Neural crest cell (in vitro differentiated cells): Measurements from ENCODE around the gene PIGZ. TPM values are rescaled to one million over a fixed set of nuclear protein-coding genes. Genes with fewer than 3 reads are reported as not detected.

Experiments used
- DNase-seq: peaks from one replicate; pipeline ENCODE4 v3.0.0; 2021; ENCODE audit warnings: low read depth, mixed read lengths, low spot score
- H3K27ac Mint-ChIP-seq: one replicate; pipeline ENCODE4 v1.8.0; 2021; ENCODE audit warnings: mild to moderate bottlenecking, mixed read lengths; ENCODE audit not compliant: unreplicated experiment
- H3K27me3 Mint-ChIP-seq: 2 replicates; pipeline ENCODE4 v1.8.0; 2021; ENCODE audit warnings: low read depth, mild to moderate bottlenecking, mixed read lengths
- H3K36me3 Mint-ChIP-seq: 2 replicates; pipeline ENCODE4 v1.8.0; 2021; ENCODE audit warnings: low read depth, mild to moderate bottlenecking, mixed read lengths
- H3K4me1 Mint-ChIP-seq: 2 replicates; pipeline ENCODE4 v1.8.0; 2021; ENCODE audit warnings: mixed read lengths
- H3K4me3 Mint-ChIP-seq: one replicate; pipeline ENCODE4 v1.8.0; 2021; ENCODE audit warnings: mild to moderate bottlenecking, mixed read lengths
- H3K9me3 Mint-ChIP-seq: 2 replicates; pipeline ENCODE4 v1.8.0; 2021; ENCODE audit warnings: mixed read lengths
- total RNA-seq: library from RNA; stranded (reverse); gene quantifications from 2 replicates; pipeline ENCODE4 v1.2.1, GENCODE V29; 2021
- TF ChIP-seq, protein P1 (sequence below): fragments of 200-600 bp; sonication (generic); conservative IDR thresholded peaks from 2 replicates; pipeline ENCODE4 v1.5.0; 2021; ENCODE audit warnings: antibody characterized with exemption, mild to moderate bottlenecking

Gene PIGZ
- total RNA-seq, 1 donor from 2014 or later = 1.9 TPM

DNA sequence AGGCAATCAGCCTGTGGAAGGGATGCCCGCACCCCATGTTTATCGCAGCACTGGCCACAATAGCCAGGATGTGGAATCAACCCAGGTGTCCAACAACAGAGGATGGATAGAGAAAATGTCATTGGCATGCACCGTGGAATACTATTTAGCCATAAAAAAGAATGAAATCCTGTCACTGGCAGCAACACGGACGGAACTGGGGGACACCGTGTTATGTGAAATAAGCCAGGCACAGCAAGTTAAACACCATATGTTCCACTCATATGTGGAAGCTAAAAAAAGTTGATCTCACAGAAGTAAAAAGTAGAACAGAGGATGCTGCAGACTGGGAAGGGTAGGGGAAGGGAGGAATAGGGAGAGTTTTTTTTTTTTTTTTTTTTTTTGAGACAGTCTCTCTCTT, 45.4 kb upstream of the PIGZ start:
- Mint-ChIP-seq H3K4me1 (peaks cover 17% of the 10 kb centered on the region), H3K4me3 (no peak overlapping the region), H3K27ac (no peak overlapping the region), H3K9me3 (no peaks in the 10 kb centered on the region), H3K27me3 (no peaks in the 10 kb centered on the region), H3K36me3 (no peaks in the 10 kb centered on the region)
- TF ChIP-seq, protein P1, sequence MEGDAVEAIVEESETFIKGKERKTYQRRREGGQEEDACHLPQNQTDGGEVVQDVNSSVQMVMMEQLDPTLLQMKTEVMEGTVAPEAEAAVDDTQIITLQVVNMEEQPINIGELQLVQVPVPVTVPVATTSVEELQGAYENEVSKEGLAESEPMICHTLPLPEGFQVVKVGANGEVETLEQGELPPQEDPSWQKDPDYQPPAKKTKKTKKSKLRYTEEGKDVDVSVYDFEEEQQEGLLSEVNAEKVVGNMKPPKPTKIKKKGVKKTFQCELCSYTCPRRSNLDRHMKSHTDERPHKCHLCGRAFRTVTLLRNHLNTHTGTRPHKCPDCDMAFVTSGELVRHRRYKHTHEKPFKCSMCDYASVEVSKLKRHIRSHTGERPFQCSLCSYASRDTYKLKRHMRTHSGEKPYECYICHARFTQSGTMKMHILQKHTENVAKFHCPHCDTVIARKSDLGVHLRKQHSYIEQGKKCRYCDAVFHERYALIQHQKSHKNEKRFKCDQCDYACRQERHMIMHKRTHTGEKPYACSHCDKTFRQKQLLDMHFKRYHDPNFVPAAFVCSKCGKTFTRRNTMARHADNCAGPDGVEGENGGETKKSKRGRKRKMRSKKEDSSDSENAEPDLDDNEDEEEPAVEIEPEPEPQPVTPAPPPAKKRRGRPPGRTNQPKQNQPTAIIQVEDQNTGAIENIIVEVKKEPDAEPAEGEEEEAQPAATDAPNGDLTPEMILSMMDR = no peak
- no peak for DNase-seq

DNA sequence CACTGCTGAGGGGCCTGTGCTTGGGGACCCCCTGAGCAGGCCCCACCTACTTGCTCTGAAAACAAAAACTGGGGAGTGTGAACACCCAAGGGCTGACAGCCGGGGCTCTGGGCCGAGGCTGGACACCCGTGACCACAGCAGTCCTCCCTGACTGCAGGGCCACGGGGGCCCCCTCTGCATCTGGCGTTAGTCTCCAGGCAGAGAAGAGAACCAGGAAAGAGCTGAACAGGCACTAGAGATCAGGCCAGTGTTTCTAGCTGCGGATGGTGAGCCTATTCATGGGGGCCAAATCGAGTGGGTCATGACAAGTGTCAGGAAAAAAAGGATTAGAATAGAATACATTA, 43.9 kb upstream of the PIGZ start:
- no peak overlapping the region for H3K4me3 Mint-ChIP-seq
- H3K36me3 Mint-ChIP-seq = no peaks in the 10 kb centered on the region
- DNase-seq = no peak
- H3K4me1 Mint-ChIP-seq = peaks cover 11% of the 10 kb centered on the region
- H3K27ac Mint-ChIP-seq = no peak overlapping the region
- TF ChIP-seq, protein P1 = no peak
- no peaks in the 10 kb centered on the region for H3K9me3 Mint-ChIP-seq
- H3K27me3 Mint-ChIP-seq = no peaks in the 10 kb centered on the region

DNA sequence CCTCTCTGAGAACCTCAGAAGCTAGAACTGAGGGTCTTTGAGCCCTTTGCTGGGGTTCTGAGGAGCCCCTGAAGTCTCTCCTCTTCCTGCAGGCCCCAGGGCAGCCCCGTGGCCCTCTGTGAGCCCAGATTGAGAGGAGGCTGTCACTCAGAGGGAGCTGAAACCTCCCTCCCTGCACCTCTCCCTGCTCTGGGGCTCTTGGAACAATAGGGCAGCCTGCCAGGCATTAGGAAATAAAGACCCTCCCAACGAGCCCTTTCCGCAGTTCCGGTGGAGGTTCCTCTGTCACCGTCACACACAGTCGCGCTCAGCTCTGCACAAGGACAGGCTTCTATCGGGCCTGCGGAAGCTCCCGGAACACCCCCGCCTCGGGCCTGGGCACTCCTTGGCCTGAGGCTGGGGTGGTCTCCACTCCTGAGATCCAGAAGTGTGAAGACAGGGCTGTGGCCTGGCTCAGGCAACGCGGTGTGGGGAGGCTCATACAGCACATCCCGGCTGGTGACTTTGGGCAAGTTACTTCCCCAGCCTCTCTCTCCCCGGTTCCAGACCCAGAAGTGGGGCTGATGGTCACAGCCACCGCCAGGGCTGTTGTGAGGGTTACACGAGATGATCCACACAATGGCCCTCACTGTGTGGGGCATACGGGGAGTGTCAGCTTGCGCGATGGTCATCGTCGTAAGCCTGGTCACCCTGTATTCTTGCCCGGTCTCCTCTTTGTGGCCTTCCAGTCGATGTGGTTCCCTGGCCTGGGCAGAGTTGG, 43.3 kb upstream of the PIGZ start:
- Mint-ChIP-seq H3K9me3 (no peaks in the 10 kb centered on the region), H3K4me3 (no peak overlapping the region), H3K36me3 (no peaks in the 10 kb centered on the region), H3K27ac (no peak overlapping the region), H3K4me1 (peaks cover 11% of the 10 kb centered on the region), H3K27me3 (no peaks in the 10 kb centered on the region)
- TF ChIP-seq, protein P1 = no peak
- DNase-seq = no peak

DNA sequence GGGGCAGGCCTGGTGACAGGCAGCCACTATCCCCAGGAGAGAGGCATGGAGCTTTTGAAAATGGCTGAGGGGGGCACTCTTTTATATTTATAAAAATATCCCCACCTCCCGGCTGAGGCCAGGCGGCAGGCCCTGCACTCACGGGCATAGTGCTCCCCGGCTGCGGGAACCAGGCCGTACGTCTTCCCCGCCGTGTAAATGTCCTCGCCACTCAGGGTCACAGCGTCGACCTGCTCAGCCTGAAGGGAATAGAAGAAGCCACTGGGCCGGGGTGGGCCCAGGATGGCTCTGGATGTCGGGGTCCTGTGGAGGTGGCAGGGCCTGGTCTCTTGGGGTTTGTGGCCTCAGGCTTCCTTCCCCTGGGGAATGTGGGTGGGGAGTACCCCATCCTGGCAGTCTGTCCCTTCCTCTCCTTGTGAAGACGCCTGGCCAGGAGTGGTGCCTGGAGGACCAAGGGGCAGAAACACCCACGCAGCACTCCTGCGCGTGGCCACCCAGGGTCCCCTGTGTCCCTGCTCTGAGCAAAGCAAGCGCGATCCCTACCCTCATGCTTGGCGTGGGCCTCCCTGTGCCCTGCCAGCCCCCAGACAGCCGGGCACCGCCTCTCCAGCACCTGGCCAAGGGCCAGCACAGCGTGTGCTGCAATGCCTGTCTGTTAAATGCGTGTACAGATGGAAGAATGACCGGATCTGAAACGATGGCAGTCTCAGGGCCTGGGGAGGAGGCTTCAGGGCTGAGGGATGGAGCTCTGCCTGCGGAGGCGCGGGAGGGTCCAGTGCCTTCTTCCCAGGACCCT, 42.1 kb upstream of the PIGZ start:
- TF ChIP-seq, protein P1 = no peak
- no peak for DNase-seq
- no peak overlapping the region for H3K4me3 Mint-ChIP-seq
- no peak overlapping the region for H3K27ac Mint-ChIP-seq
- no peaks in the 10 kb centered on the region for H3K27me3 Mint-ChIP-seq
- H3K4me1 Mint-ChIP-seq = peaks cover 11% of the 10 kb centered on the region
- no peaks in the 10 kb centered on the region for H3K9me3 Mint-ChIP-seq
- no peaks in the 10 kb centered on the region for H3K36me3 Mint-ChIP-seq

DNA sequence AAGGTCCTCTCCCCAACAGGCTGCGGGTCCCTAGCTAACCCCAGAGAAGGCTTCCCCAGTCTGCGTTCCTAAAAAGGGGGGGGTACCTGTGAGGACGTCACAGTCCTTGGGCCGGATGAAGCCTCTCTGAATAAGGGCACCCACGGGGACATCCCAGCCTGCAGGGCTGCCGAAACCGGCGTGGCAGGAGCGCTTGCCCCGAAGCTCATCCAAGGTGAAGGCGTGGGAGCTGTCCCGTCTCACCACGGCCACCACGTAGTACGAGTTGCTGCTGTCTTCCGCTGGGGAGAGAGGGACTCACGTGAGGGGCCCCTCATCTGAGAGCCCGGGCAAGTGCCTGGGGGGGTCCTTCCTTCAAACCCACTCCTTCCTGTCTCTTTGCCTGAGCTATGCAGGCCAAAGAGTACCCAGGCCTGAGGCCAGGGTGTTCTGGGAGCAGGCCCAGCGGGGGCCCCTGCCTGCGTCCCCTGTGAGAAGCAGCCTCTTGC, 40.9 kb upstream of the PIGZ start:
- no peaks in the 10 kb centered on the region for H3K27me3 Mint-ChIP-seq
- no peak overlapping the region for H3K27ac Mint-ChIP-seq
- no peak overlapping the region for H3K4me3 Mint-ChIP-seq
- H3K9me3 Mint-ChIP-seq = no peaks in the 10 kb centered on the region
- TF ChIP-seq, protein P1 = no peak
- DNase-seq = no peak
- peaks cover 12% of the 10 kb centered on the region for H3K4me1 Mint-ChIP-seq
- no peaks in the 10 kb centered on the region for H3K36me3 Mint-ChIP-seq
